Breast epithelium (tissue), 3 donors: ENCODE data around the gene ADAMTS13.

Source experiments
- POLR2A ChIP-seq: fragments of 450-650 bp; IDR thresholded peaks from one replicate; pipeline ENCODE4 v1.6.1; 2016; ENCODE audit warnings: antibody characterized with exemption, mild to moderate bottlenecking, moderate library complexity
- POLR2AphosphoS5 ChIP-seq, 3 donors: sonication (generic); formaldehyde crosslinking; IDR thresholded peaks; one replicate each; pipeline ENCODE4 v1.6.1; 2017; ENCODE audit warnings: antibody characterized with exemption in 3 of 3
- TF ChIP-seq, protein P1 (sequence below), 3 donors: fragments of 450-650 bp; IDR thresholded peaks; one replicate each; pipeline ENCODE4 v1.5.1; 2016 to 2017; ENCODE audit warnings: antibody characterized with exemption in 3 of 3, mild to moderate bottlenecking in 3 of 3, moderate library complexity in 3 of 3

DNA sequence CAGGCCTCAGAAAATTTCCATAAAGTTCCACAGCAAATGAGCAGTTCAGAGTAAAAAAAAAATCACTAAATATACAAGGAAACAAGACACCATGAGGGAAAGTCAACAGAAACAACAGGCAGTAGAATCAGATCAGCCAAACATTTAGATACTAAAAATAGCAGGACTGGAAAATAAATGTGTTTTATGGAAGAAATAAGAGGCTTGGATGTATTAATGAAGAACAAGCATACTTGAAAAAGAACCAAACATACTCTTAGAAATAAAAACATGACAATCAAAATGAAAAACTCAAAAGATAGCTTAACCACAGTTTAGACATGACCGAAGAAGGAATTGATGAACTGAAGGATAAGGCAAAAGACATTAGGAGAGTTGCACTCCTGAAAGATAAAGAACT lies 79.9 kb downstream of the ADAMTS13 start:
- TF ChIP-seq, protein P1, sequence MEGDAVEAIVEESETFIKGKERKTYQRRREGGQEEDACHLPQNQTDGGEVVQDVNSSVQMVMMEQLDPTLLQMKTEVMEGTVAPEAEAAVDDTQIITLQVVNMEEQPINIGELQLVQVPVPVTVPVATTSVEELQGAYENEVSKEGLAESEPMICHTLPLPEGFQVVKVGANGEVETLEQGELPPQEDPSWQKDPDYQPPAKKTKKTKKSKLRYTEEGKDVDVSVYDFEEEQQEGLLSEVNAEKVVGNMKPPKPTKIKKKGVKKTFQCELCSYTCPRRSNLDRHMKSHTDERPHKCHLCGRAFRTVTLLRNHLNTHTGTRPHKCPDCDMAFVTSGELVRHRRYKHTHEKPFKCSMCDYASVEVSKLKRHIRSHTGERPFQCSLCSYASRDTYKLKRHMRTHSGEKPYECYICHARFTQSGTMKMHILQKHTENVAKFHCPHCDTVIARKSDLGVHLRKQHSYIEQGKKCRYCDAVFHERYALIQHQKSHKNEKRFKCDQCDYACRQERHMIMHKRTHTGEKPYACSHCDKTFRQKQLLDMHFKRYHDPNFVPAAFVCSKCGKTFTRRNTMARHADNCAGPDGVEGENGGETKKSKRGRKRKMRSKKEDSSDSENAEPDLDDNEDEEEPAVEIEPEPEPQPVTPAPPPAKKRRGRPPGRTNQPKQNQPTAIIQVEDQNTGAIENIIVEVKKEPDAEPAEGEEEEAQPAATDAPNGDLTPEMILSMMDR (IDR thresholded peaks at IDR 0.05) = no peak
- no peak for TF ChIP-seq POLR2AphosphoS5 (IDR thresholded peaks at IDR 0.05)
- no peak for TF ChIP-seq POLR2A
